Mesendoderm (in vitro differentiated cells): ENCODE results near the gene ST6GALNAC6.

Experiments
- DNase-seq: peaks from one replicate; pipeline ENCODE4 v3.0.0; 2013
- H2AK5ac ChIP-seq: 2 replicates; pipeline ENCODE4 v1.6.1; 2013; ENCODE audit warnings: low read length, inconsistent platforms
- H2BK120ac ChIP-seq: 2 replicates; pipeline ENCODE4 v1.6.1; 2013; ENCODE audit warnings: low read depth, mild to moderate bottlenecking, low read length, moderate library complexity, mixed read lengths
- H2BK15ac ChIP-seq: replicated peaks from 2 replicates; pipeline ENCODE4 v1.6.1; 2013; ENCODE audit warnings: low read depth, mild to moderate bottlenecking, moderate library complexity
- H2BK5ac ChIP-seq: 2 replicates; pipeline ENCODE4 v1.6.1; 2013; ENCODE audit warnings: low read length, inconsistent platforms
- H3K18ac ChIP-seq: 2 replicates; pipeline ENCODE4 v1.6.1; 2013; ENCODE audit warnings: mild to moderate bottlenecking, low read length, mixed read lengths
- H3K23ac ChIP-seq: one replicate; pipeline ENCODE4 v1.6.1; 2013; ENCODE audit warnings: low read length
- H3K27ac ChIP-seq: 2 replicates; pipeline ENCODE4 v1.5.1; 2013; ENCODE audit warnings: low read depth, mild to moderate bottlenecking, inconsistent platforms, low read length, moderate library complexity
- H3K27me3 ChIP-seq: 2 replicates; pipeline ENCODE4 v1.6.1; 2013; ENCODE audit warnings: low read length, control low read depth, mild to moderate bottlenecking, inconsistent platforms; ENCODE audit not compliant: insufficient read depth, poor library complexity
- H3K36me3 ChIP-seq: 2 replicates; pipeline ENCODE4 v1.6.1; 2013; ENCODE audit warnings: low read length, inconsistent platforms; ENCODE audit not compliant: control insufficient read depth, insufficient read depth
- H3K4ac ChIP-seq: one replicate; pipeline ENCODE4 v1.6.1; 2013; ENCODE audit warnings: low read depth, mild to moderate bottlenecking, low read length, moderate library complexity
- H3K4me1 ChIP-seq: 2 replicates; pipeline ENCODE4 v1.6.1; 2013; ENCODE audit warnings: low read depth, low read length, inconsistent platforms; ENCODE audit not compliant: control insufficient read depth
- H3K4me2 ChIP-seq: 2 replicates; pipeline ENCODE4 v1.6.1; 2013; ENCODE audit warnings: low read length
- H3K4me3 ChIP-seq: 2 replicates; pipeline ENCODE4 v1.5.1; 2013; ENCODE audit warnings: mild to moderate bottlenecking, low read length
- H3K56ac ChIP-seq: one replicate; pipeline ENCODE4 v1.6.1; 2013; ENCODE audit warnings: low read length
- H3K79me1 ChIP-seq: 2 replicates; pipeline ENCODE4 v1.6.1; 2013; ENCODE audit warnings: low read length, inconsistent platforms
- H3K79me2 ChIP-seq: 2 replicates; pipeline ENCODE4 v1.6.1; 2013; ENCODE audit warnings: mild to moderate bottlenecking, low read length; ENCODE audit not compliant: control insufficient read depth, insufficient read depth
- H3K9ac ChIP-seq: 2 replicates; pipeline ENCODE4 v1.6.1; 2013; ENCODE audit warnings: low read length, inconsistent platforms
- H4K5ac ChIP-seq: one replicate; pipeline ENCODE4 v1.6.1; 2013; ENCODE audit warnings: low read length
- H4K8ac ChIP-seq: one replicate; pipeline ENCODE4 v1.6.1; 2013; ENCODE audit warnings: low read depth, mild to moderate bottlenecking, control low read depth, low read length, moderate library complexity
- WGBS: extraction: QIAGEN DNeasy Blood & Tissue Kit; methylation state at CpG from one replicate; pipeline ENCODE4 v1.1.7; 2013; ENCODE audit warnings: low lambda C conversion rate, missing lambda C conversion rate; ENCODE audit not compliant: insufficient coverage; ENCODE audit errors: extremely low coverage; 5-methylcytosine and 5-hydroxymethylcytosine counted together

The ST6GALNAC6 gene

GRCh38 chr9:127941062-127941960, 41.9 kb upstream of the ST6GALNAC6 start:
- DNase-seq = no peak
- H3K9ac ChIP-seq = no peak overlapping the region
- H2AK5ac ChIP-seq = no peak overlapping the region
- no peak overlapping the region for H3K18ac ChIP-seq
- peaks cover 5% of the 10 kb centered on the region for H3K4me1 ChIP-seq
- H2BK120ac ChIP-seq = no peak overlapping the region
- H2BK5ac ChIP-seq = no peak overlapping the region
- H3K4ac ChIP-seq = no peak overlapping the region
- peaks cover 3% of the 10 kb centered on the region for H3K79me2 ChIP-seq
- WGBS = no CpG with 5 or more reads among the region's 18 CpGs
- no peaks in the 10 kb centered on the region for H3K27me3 ChIP-seq
- H3K4me3 ChIP-seq = no peak overlapping the region
- H3K36me3 ChIP-seq = peaks cover 2% of the 10 kb centered on the region
- H3K27ac ChIP-seq = no peak overlapping the region
- no peak overlapping the region for H3K4me2 ChIP-seq
- H2BK15ac ChIP-seq = no peak overlapping the region
- H3K23ac ChIP-seq = no peak overlapping the region
- no peak overlapping the region for H4K8ac ChIP-seq
- peaks cover 10% of the 10 kb centered on the region for H3K79me1 ChIP-seq
- H4K5ac ChIP-seq = no peak overlapping the region
- no peak overlapping the region for H3K56ac ChIP-seq

GRCh38 chr9:127940593-127940992, 41.2 kb upstream of the ST6GALNAC6 start:
- Histone ChIP-seq H3K27me3 (no peaks in the 10 kb centered on the region), H3K36me3 (peaks cover 4% of the 10 kb centered on the region), H2AK5ac (no peak overlapping the region), H3K9ac (no peak overlapping the region), H2BK15ac (no peak overlapping the region), H3K79me2 (peaks cover 8% of the 10 kb centered on the region), H4K5ac (no peak overlapping the region), H4K8ac (no peak overlapping the region), H3K27ac (no peak overlapping the region), H3K4me2 (no peak overlapping the region), H3K23ac (no peak overlapping the region), H3K79me1 (peaks cover 17% of the 10 kb centered on the region), H2BK120ac (no peak overlapping the region), H3K56ac (no peak overlapping the region), H3K18ac (no peak overlapping the region), H3K4ac (no peak overlapping the region), H3K4me3 (no peak overlapping the region), H2BK5ac (no peak overlapping the region), H3K4me1 (peaks cover 5% of the 10 kb centered on the region)
- no peak for DNase-seq
- no CpG with 5 or more reads among the region's 4 CpGs for WGBS

GRCh38 chr9:127938298-127938690, 38.9 kb upstream of the ST6GALNAC6 start:
- H3K4me2 ChIP-seq = peak overlapping the region; percentile 85
- H3K27ac ChIP-seq = peak overlapping the region; percentile 9
- H3K4ac ChIP-seq = peak overlapping the region; percentile 67
- WGBS = no CpG with 5 or more reads among the region's 25 CpGs
- peak; percentile 76 for DNase-seq
- peak overlapping the region; percentile 31 for H3K18ac ChIP-seq
- H3K56ac ChIP-seq = peak overlapping the region; percentile 82
- H4K8ac ChIP-seq = no peak overlapping the region
- H3K79me1 ChIP-seq = peaks cover 19% of the 10 kb centered on the region
- H3K4me1 ChIP-seq = peaks cover 5% of the 10 kb centered on the region
- no peak overlapping the region for H2AK5ac ChIP-seq
- H2BK5ac ChIP-seq = no peak overlapping the region
- no peak overlapping the region for H4K5ac ChIP-seq
- peaks cover 4% of the 10 kb centered on the region for H3K36me3 ChIP-seq
- peak overlapping the region; percentile 35 for H3K4me3 ChIP-seq
- no peak overlapping the region for H2BK120ac ChIP-seq
- H2BK15ac ChIP-seq = no peak overlapping the region
- H3K9ac ChIP-seq = peak overlapping the region; percentile 67
- H3K23ac ChIP-seq = no peak overlapping the region
- H3K27me3 ChIP-seq = no peaks in the 10 kb centered on the region
- H3K79me2 ChIP-seq = peaks cover 8% of the 10 kb centered on the region

GRCh38 chr9:127937388-127938297, 38.2 kb upstream of the ST6GALNAC6 start, which contains the start of gene DPM2:
Gene DPM2, minus strand, starts transcription at chr9:127937854. Its CDS starts 34 bp downstream, at chr9:127937820.
- no peak within 1 kb of the TSS for H4K5ac ChIP-seq
- peaks cover 19% of the 10 kb centered on the region for H3K79me1 ChIP-seq
- no peak within 1 kb of the TSS for H2BK5ac ChIP-seq
- H4K8ac ChIP-seq = no peak within 1 kb of the TSS
- WGBS = no CpG with 5 or more reads among the region's 60 CpGs
- peak within 1 kb of the TSS; percentile 31 for H3K18ac ChIP-seq
- peaks cover 8% of the 10 kb centered on the region for H3K79me2 ChIP-seq
- no peaks in the 10 kb centered on the region for H3K27me3 ChIP-seq
- H3K4me3 ChIP-seq = peak within 1 kb of the TSS; percentile 71
- peaks cover 3% of the 10 kb centered on the region for H3K36me3 ChIP-seq
- peak within 1 kb of the TSS; percentile 9 for H3K27ac ChIP-seq
- peak within 1 kb of the TSS; percentile 67 for H3K4ac ChIP-seq
- H2BK15ac ChIP-seq = no peak within 1 kb of the TSS
- peak within 1 kb of the TSS; percentile 96 for H3K4me2 ChIP-seq
- no peak within 1 kb of the TSS for H2BK120ac ChIP-seq
- no peak within 1 kb of the TSS for H3K23ac ChIP-seq
- peak within 1 kb of the TSS; percentile 12 for H2AK5ac ChIP-seq
- peak within 1 kb of the TSS; percentile 86 for H3K56ac ChIP-seq
- DNase-seq = peak; percentile 96
- H3K4me1 ChIP-seq = peaks cover 5% of the 10 kb centered on the region
- peak within 1 kb of the TSS; percentile 85 for H3K9ac ChIP-seq

- H3K4me2 ChIP-seq = peak overlapping the region; percentile 96
- no peak overlapping the region for H4K5ac ChIP-seq
- H3K27me3 ChIP-seq = no peaks in the 10 kb centered on the region
- H3K18ac ChIP-seq = no peak overlapping the region
- H3K27ac ChIP-seq = no peak overlapping the region
- peaks cover 19% of the 10 kb centered on the region for H3K79me1 ChIP-seq
- peaks cover 2% of the 10 kb centered on the region for H3K36me3 ChIP-seq
- peak overlapping the region; percentile 86 for H3K56ac ChIP-seq
- no peak for DNase-seq
- peak overlapping the region; percentile 85 for H3K9ac ChIP-seq
- H3K4me3 ChIP-seq = peak overlapping the region; percentile 71
- H3K4me1 ChIP-seq = peaks cover 5% of the 10 kb centered on the region
- no peak overlapping the region for H4K8ac ChIP-seq
- no peak overlapping the region for H3K4ac ChIP-seq
- H2BK120ac ChIP-seq = no peak overlapping the region
- H2BK15ac ChIP-seq = no peak overlapping the region
- WGBS = no CpG with 5 or more reads among the region's 7 CpGs
- H3K23ac ChIP-seq = no peak overlapping the region
- H2BK5ac ChIP-seq = no peak overlapping the region
- peaks cover 8% of the 10 kb centered on the region for H3K79me2 ChIP-seq
- H2AK5ac ChIP-seq = peak overlapping the region; percentile 12
Measured at GRCh38 chr9:127937056-127937387, 37.6 kb upstream of the ST6GALNAC6 start.
